GM21576 (cell line): ENCODE measurements around the gene POLR3A.
"Not testable (repeated sequence)": the region's sequence is repeated elsewhere in the genome, so short reads cannot be mapped to it uniquely, and the experiment has no call there.

ENCODE experiments used
- ATAC-seq: cut with Tn5 transposase; IDR thresholded peaks from one replicate; pipeline ENCODE4 v1.9.1; 2021; ENCODE audit warnings: mild to moderate bottlenecking, moderate library complexity; ENCODE audit not compliant: unreplicated experiment

POLR3A gene

DNA sequence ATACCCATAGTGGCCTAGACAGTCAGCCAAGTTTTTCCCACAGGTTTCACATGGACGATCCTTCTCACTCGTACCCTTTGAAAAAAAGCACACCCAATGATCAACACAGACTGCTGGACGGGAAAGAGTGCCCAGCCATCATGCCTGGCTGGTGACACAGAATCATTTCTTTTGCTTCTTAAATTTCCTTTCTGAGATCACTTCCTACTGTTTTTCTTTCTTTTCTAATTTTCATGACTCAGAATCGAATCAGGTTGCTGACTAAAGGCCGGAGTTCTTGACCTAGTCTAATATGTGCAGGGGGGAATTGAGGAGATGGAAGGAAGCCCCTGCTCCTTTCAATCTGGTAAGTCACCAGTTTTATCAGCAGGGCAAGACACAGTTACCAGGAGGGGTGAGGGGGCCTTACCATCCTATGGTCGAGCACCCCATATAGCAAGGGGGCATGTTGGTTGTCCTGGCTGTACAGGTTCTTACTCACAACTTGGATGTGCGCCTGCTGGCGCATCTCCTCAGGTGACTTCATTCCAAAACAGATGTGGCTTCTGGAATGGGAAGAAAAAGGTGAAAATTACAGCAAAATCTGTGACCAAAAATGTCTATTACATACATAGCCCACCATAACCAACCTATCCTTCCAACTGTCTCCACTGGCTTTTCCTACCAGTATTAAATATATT is 3.5 kb downstream of the POLR3A start:
- ATAC-seq = no peak

DNA sequence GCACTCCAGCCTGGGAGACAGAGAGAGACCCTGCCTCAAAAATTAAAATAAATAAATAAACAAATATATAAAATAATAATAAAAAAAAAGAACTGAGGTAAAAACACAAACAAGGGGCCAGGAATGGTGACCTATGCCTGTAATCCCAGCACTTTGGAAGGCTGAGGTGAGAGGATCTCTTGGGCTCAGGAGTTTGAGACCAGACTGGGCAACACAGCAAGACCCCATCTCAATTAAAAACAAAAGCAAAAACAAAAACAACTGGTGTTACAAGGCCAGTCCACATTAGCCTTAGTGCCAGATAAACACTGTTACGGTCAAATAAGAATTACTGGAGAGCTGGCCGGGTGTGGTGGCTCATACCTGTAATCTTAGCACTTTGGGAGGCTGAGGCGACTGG is 5.6 kb downstream of the POLR3A start:
- ATAC-seq = no peak

DNA sequence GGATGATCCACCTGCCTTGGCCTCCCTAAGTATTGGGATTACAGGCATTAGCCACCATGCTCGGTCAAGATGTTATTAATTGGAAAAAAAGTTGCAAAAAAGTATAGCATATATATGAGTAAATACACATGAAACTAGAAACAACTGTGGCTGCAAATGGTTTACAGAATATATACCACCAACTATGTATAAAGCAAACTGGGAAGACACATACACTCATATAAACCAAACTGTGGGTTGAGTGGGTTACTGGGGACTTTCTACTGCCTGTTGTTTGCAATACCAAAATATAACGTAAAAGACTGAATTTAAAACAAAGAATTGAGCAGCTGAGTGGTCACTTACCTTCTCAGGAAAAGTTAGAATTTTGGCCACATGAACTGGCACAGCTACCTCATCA is 8.1 kb downstream of the POLR3A start:
- ATAC-seq = no peak

DNA sequence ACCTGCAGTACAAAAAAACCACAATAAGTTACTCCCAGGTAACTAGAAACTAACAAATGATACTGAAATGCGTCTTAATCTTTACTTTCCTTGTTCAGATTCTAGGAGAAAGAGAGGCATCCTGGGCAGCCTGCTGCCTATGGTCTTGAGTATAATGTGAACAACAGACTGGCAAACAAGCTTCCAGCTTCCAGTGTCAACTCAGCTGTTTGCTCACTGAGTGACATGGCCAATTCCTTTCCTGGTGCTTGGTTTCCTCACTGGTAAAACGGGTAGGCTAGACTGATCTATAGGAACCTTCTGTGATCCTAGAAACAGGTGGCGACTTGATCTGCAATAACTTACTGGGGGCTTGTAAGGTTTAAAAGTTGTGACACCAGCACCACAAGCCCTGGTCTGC is 10.1 kb downstream of the POLR3A start:
- ATAC-seq = no peak

DNA sequence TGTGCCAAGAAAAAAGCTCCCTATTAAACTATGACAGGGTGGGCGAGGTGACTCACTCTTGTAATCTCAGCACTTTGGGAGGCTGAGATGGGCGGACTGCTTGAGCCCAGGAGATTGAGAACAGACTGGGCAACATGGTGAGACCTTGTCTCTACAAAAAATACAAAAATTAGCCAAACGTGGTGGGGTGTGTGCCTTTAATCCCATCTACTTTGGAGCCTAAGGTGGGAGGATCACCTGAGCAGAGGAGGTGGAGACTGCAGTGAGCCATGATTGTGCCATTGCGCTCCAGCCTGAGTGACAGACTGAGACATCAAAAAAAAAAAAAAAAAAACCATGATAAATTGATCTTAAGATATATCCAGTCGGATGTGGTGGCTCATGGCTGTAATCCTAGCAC is 11.5 kb downstream of the POLR3A start:
- ATAC-seq = no peak

DNA sequence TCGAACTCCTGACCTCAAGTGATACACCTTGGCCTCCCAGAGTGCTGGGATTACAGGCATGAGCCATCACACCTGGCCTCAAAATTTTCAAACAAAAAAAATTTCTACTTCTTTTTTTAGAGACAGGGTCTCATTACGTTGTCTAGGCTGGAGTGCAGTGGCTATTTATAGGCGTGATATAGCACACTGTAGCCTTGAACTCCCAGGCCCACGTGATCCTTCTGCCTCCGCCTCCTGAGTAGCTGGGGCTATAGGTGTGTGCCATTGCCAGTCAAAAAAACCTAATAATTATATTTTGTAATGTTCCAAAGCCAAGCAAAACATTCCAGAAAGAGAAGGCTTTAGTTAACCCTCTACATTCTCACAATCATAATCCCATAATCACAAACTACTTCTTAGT is 13.8 kb downstream of the POLR3A start:
- ATAC-seq = no peak

DNA sequence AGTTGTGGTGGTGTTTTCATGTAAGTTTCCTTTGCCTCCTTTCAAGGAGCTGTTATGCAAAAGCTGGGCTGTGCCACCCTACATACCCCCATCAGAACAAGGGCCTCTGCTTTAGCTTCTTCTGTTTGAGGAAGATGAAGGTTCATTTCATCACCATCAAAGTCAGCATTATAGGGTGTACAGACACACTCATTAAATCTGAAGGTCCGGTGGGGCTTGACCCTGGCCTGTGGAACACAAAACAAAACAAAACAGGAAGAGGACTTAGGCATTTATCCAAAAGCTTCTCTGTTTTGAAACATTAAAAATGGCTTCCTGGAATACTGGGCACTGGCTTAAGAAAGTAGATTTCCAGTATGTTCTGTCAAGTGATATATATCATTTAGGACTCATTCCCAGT is 15.8 kb downstream of the POLR3A start:
- no peak for ATAC-seq

DNA sequence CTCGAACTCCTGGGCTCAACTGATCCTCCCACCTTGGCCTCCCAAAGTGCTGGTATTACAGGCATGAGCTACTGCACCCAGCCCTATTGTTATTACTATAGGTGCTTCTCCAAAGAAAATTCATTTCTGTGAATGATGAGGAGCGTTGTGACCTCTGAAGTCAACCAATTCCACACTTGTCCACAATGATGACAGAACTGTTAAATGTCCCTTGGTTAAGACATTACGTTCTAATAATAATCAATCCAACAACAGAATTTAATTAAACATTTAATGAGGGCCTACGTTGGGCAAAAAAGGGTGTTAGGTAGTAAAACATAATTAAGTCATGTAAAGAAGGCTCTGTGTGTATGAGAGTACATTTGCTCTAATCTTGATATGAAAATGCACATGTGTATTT is 18.2 kb downstream of the POLR3A start:
- no peak for ATAC-seq

DNA sequence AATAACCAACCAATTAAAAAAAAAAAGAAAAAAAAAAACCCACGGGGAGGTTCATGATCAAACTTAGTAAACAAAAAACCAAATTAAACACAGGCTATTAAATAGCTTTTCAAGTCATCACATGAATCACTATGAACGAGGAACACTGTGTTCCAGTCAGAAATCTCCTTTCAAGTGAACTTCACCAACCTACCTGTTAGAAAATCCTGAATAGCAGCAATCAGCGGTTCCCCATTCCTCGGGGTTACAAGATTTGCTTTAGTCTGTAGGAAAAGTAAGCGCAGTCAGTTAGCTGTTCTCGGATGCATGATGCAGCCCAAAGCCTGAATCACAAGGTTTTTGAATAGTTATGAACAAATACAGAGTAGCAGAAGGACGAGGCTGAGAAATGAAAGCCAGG is 19.0 kb downstream of the POLR3A start:
- ATAC-seq = no peak

DNA sequence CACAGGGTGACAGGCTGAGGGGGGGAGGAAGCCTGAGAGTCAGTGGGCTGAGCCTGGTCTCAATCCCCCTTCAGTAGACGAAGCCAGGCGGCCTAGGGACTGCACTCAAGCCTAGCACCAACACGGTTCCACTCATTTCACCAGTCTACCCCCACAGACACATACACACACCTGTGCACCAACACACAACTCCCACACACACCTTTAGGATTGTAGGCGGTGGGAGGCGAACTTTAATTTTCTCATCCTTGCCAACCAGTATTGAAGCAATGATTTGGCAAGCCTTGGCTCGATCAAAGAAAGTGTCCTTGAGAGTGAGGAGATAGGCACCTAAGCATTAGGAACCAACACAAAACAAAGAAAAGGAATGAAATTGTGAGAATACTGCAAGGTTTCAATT is 19.7 kb downstream of the POLR3A start:
- no peak for ATAC-seq

DNA sequence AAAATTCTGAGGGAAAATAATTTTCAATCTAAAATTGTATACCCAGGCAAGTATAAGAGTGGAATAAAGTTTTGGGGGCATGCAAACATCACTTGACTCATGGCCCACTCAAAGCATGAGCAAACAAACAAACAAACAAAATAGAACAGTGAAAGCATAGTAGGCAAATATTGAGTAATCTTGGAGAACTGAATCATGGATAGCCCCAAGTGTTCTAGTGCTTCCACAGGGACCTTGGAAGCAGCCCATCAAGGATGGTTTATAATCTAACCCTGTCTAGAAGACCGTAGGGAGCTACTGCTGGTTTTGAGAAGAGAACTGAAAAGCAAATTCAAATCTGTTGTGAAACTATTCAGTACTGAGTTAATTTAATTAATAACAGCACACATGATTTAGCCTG is 22.1 kb downstream of the POLR3A start:
- no peak for ATAC-seq

DNA sequence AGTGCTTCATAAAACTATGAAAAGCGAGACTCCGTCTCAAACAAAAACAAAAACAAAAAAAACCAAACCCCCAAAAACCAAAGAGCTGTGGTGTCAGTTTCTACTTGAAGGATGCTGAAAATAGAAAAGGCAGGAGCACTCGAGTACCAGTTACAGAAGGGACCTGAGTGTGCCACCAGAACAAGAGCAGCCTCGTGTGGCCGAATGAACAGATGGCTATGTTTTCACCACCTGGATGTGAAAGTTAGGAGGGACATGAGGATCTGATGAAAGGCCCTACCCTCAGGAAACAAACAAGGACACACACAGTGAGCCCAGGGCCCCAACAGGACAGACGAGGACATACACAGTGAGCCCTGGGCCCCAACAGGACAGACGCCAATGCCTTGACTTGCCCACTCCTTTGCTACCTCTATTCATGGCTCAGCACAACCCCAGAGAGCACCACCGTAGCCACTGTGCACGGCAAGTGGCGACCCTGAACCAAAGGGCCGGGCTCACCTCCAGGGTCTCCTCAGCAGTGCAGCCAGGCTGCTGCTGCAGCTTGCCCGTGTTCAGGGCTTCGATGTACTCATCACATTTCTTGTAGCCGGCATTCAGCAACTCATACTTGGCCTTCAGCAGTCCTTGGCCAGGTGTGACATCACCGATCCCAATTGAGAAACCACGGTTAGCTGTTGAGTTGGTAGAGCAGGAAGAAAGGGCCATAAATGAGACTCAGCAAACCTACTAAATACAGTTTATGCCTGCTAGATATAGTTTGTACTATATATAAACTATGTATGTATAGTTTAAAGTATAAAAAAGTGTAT is 24.9 kb downstream of the POLR3A start:
- no peak for ATAC-seq

DNA sequence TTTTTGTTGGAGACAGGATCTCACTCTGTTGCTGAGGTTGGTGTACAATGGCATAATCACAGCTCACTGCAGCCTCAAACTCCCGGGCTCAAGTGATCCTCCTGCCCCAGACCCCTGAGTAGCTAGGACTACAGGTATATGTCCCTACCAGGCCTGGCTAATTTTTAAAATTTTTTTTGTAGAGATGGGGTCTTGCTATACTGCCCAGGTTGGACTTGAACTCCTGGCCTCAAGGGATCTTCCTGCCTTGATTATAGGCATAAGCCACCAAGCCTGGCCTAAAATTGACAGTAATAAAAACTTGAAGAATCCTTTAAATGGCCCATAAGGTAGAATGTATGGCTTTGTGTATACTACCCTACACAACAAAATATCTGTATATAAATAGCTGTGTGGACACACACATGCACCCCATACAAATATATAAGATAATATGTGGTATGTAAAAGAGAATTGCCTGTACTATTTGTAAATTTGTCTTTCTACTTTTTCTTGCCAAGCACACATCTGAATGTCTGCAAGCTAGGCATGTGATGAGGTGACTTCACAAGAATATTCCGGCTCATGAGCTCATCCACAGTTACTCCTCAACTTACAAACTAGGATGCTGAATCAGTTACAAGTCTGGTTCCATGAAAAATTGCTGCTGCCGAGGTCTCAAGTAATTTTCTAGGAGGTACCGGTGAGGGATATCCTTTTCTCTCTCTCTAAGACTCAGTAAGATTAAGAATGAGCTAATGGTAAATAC is 26.6 kb downstream of the POLR3A start:
- no peak for ATAC-seq

DNA sequence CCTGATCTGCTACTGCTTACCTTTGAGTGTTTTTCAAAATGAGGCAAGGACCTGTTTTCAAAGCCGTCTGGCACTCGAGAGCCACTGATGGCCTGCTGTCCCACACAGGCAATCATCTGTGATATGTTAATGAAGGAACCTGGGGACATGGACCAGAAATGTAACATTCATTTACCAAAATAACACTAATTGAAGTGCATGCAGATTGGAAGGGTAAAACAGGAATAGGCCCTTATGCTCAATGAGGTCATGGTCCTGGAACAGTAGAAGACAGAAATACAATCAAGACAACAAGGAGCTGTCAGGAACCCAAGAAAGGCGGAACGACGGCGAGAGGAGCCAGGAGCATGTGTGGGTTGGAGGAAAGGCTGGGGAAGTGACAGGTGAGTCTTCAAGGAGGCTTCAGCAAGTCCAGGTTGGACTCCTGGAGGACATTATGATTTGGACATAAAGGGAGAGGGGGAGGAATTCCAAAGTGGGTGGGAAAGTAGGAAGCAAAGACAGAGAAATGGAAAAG is 28.3 kb downstream of the POLR3A start:
- no peak for ATAC-seq

DNA sequence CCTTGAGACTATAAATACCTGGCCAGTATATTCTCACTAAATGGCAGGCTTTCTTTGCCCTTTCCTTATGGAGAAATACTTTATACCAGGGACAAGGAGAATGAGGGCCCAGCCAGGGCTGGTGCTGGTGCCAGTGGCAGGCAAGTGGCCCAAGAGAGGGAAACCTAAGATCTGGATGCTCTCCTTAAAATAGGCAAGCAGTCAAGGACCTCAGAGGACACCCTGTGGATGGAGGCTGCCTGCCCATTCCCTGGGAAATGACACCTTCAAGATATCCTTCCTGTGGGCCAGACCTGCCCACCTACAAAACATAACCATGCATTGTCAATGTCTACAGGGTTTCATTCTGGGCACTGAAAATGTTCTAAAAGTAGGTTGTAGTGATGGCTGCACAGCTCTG is 29.1 kb downstream of the POLR3A start:
- ATAC-seq = no peak

DNA sequence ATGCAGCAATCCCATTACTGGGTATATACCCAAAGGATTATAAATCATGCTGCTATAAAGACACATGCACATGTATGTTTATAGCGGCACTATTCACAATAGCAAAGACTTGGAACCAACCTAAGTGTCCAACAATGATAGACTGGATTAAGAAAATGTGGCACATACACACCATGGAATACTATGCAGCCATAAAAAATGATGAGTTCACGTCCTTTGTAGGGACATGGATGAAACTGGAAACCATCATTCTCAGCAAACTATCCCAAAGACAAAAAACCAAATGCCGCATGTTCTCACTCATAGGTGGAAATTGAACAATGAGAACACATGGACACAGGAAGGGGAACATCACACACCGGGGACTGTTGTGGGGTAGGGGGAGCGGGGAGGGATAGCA is 30.5 kb downstream of the POLR3A start:
- not testable (repeated sequence) for ATAC-seq

DNA sequence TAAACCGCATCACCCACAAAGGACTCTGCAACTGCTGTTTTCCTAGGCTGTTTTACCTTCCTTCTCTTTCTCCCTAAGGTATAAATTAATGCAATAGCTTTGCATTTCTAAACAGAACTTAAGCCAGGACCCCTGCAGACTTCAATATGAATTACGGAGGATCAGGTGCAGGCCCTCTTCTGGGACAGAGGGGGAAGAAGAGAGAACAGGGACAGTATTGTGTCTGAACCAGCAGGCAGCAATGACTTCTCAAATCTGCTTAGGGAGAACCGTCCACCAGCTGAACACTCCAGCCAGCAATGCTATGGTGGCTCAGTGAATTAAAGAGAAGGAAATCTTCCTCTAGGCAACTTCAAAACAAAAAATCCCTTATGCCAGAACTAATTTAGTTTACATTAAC is 35.7 kb downstream of the POLR3A start:
- ATAC-seq = no peak

DNA sequence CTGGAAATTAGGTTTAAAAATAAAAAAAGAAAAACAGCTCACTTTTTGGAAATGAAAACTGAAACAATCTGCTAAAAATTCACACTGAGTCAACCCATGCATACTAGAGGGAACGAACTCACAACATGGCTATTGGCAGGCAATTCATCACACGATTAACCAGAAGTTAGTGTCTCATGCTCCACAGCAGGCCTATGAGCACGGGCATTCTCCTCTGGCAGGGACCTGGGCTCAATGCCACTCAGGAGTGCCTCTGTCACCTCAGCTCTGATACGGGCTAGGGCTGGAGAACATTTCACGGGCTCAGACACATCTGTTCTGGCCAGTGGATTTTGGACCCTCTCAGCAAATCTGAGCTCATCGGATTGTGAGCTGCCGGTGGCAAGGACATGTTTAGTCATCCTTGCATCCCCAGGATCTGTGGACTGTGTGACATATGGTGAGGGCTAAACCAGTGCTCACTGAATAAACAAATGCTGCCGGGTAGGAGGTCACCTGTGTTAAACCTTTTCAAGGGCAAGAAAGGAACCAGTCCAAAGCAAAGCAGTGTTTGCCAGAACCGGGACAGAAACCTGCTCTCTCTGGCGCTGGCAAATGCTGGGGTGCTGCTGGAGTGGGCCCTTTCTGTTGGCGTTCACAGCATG is 40.1 kb downstream of the POLR3A start:
- no peak for ATAC-seq

DNA sequence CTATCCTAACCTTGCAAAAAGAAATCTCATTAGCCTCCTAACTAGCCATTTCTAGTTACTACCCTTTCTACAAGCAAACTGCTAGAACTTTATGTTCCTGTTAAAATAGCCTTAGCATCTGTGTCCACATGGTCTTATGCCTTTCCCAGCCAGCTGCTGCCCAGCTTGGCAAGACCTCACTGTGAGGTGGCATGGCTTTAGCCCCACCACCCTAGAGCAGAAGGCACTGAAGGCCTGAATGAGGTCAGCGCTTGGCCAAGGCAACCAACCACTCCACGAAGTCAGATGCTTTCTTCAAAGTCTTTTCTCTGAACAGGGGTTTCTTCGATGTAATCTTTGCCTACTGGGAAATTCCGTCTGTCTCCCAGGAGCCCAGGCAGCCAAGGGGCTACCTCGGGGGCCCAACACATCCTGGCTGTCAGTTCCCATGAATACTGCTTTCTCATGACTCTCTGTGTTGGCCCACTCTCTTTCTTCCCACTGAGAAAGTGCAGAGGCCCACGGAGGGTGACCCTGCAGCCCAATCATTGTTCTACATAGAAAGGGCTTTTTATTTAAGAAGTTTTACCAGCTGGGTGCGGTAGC is 41.6 kb downstream of the POLR3A start:
- ATAC-seq = no peak

DNA sequence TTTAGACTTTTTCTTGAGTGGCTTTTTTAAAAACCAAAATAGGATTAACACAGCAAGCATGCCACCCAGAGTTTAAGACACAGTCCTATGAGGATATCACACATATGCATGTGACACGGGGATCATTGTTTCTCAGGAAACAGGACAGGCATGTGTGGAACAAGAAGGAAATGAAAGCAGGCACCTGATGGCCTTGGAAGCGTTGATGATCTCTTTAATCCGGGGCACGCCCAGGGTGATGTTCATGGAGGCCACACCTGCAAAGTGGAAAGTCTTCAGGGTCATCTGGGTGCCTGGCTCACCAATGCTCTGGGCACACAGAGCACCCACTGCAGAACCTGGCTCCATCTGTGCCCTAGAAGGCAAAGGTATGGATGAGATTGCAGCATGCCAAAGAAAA is 44.3 kb downstream of the POLR3A start:
- no peak for ATAC-seq
